ENCODE data around the gene SELENOO.

The SELENOO gene

GRCh38 chr22:50238755-50239154, 37.9 kb downstream of the SELENOO start:
- no peak for DNase-seq (ENCODE audit: low read depth)

GRCh38 chr22:50242406-50242949, 41.7 kb downstream of the SELENOO start:
- no peak for DNase-seq (ENCODE audit: low read depth)

GRCh38 chr22:50243685-50244419, 43.0 kb downstream of the SELENOO start:
- DNase-seq (ENCODE audit: low read depth) = no peak

GRCh38 chr22:50244420-50245213, 43.8 kb downstream of the SELENOO start, which contains the start of gene TUBGCP6:
TSS of gene TUBGCP6 (minus strand) at chr22:50245023. CDS start at chr22:50244459, 564 bp downstream.
- no peak for DNase-seq (ENCODE audit: low read depth)

GRCh38 chr22:50245214-50246072, 44.6 kb downstream of the SELENOO start:
- DNase-seq (ENCODE audit: low read depth) = no peak

GRCh38 chr22:50246242-50247175, 45.7 kb downstream of the SELENOO start:
- DNase-seq (ENCODE audit: low read depth) = no peak

- DNase-seq (ENCODE audit: low read depth) = no peak
Measured at GRCh38 chr22:50247748-50248147, 46.9 kb downstream of the SELENOO start.

GRCh38 chr22:50248196-50249081, 47.6 kb downstream of the SELENOO start:
- no peak for DNase-seq (ENCODE audit: low read depth)

- no peak for DNase-seq (ENCODE audit: low read depth)
Measured at GRCh38 chr22:50249341-50250248, 48.8 kb downstream of the SELENOO start.

GRCh38 chr22:50250249-50250554, 49.4 kb downstream of the SELENOO start:
- no peak for DNase-seq (ENCODE audit: low read depth)

GRCh38 chr22:50250555-50251476, 50.0 kb downstream of the SELENOO start, which contains the start of gene HDAC10:
TSS of gene HDAC10 (minus strand) at chr22:50251265. CDS start at chr22:50251032, 233 bp downstream.
- DNase-seq (ENCODE audit: low read depth) = no peak

- DNase-seq (ENCODE audit: low read depth) = no peak
Measured at GRCh38 chr22:50251477-50252081, 50.8 kb downstream of the SELENOO start.

- no peak for DNase-seq (ENCODE audit: low read depth)
Measured at GRCh38 chr22:50252082-50253045, 51.6 kb downstream of the SELENOO start.

- DNase-seq (ENCODE audit: low read depth) = no peak
Measured at GRCh38 chr22:50253046-50253915, 52.5 kb downstream of the SELENOO start.

- DNase-seq (ENCODE audit: low read depth) = no peak
Measured at GRCh38 chr22:50253941-50254340, 53.1 kb downstream of the SELENOO start.

Measured in CMK (cell line).